ENCODE results near the gene ITPK1.

The ITPK1 gene

GRCh38 chr14:92984082-92984788 is 131.5 kb downstream of the ITPK1 start:
- DNase-seq: no peak

GRCh38 chr14:92982956-92983355 is 132.8 kb downstream of the ITPK1 start:
- no peak for DNase-seq

GRCh38 chr14:92981726-92982125 is 134.0 kb downstream of the ITPK1 start:
- DNase-seq: no peak

- no peak for DNase-seq
These were observed 134.9 kb downstream of the ITPK1 start for GRCh38 chr14:92980866-92981265.

GRCh38 chr14:92978229-92979021 is 137.3 kb downstream of the ITPK1 start:
- DNase-seq: no peak

- no peak for DNase-seq
These were observed 139.5 kb downstream of the ITPK1 start for GRCh38 chr14:92976268-92976667.

- no peak for DNase-seq
These were observed 141.0 kb downstream of the ITPK1 start for GRCh38 chr14:92974541-92975345.

- no peak for DNase-seq
These were observed 141.8 kb downstream of the ITPK1 start for GRCh38 chr14:92973798-92974372.

- no peak for DNase-seq
These were observed 142.4 kb downstream of the ITPK1 start for GRCh38 chr14:92973261-92973797.

- no peak for DNase-seq
These were observed 144.0 kb downstream of the ITPK1 start for GRCh38 chr14:92971601-92972180.

GRCh38 chr14:92970271-92970670 is 145.5 kb downstream of the ITPK1 start:
- DNase-seq: no peak

- no peak for DNase-seq
These were observed 145.9 kb downstream of the ITPK1 start for GRCh38 chr14:92969871-92970270.

GRCh38 chr14:92969430-92969829 is 146.3 kb downstream of the ITPK1 start:
- no peak for DNase-seq

GRCh38 chr14:92968291-92969020 is 147.3 kb downstream of the ITPK1 start:
- no peak for DNase-seq

GRCh38 chr14:92967346-92967926 is 148.3 kb downstream of the ITPK1 start:
- DNase-seq: peak; percentile 64

- DNase-seq: no peak
These were observed 150.4 kb downstream of the ITPK1 start for GRCh38 chr14:92965281-92965680.

- DNase-seq: no peak
These were observed 151.3 kb downstream of the ITPK1 start for GRCh38 chr14:92964124-92965109.

- no peak for DNase-seq
These were observed 152.2 kb downstream of the ITPK1 start for GRCh38 chr14:92963301-92964123.

- no peak for DNase-seq
These were observed 153.0 kb downstream of the ITPK1 start for GRCh38 chr14:92962831-92963095.

Data from fibroblast of upper back skin (primary cell).